HG02885 (cell line): ENCODE data around the gene MAU2.
"Not testable (repeated sequence)": the region's sequence is repeated elsewhere in the genome, so short reads cannot be mapped to it uniquely, and the experiment has no call there.

Experiments
- ATAC-seq: cut with Tn5 transposase; IDR thresholded peaks from one replicate; pipeline ENCODE4 v1.9.1; 2021; ENCODE audit warnings: mild to moderate bottlenecking; ENCODE audit not compliant: unreplicated experiment, poor library complexity

The MAU2 gene

GRCh38 chr19:19380316-19380715, 59.7 kb downstream of the MAU2 start:
- ATAC-seq = not testable (repeated sequence)

- ATAC-seq = no peak
These were observed 60.6 kb downstream of the MAU2 start for GRCh38 chr19:19381007-19381926.

- no peak for ATAC-seq
These were observed 61.5 kb downstream of the MAU2 start for GRCh38 chr19:19382118-19382517.

- ATAC-seq = no peak
These were observed 63.9 kb downstream of the MAU2 start for GRCh38 chr19:19384486-19384885.

GRCh38 chr19:19385131-19385895, 64.7 kb downstream of the MAU2 start:
- peak; percentile 93 for ATAC-seq

- peak; percentile 25 for ATAC-seq
These were observed 65.6 kb downstream of the MAU2 start for GRCh38 chr19:19385896-19386869.

GRCh38 chr19:19387108-19387507, 66.5 kb downstream of the MAU2 start:
- ATAC-seq = no peak

GRCh38 chr19:19388568-19389555, 68.2 kb downstream of the MAU2 start:
- ATAC-seq = no peak

GRCh38 chr19:19389683-19390082, 69.1 kb downstream of the MAU2 start:
- ATAC-seq = not testable (repeated sequence)

- not testable (repeated sequence) for ATAC-seq
These were observed 73.7 kb downstream of the MAU2 start for GRCh38 chr19:19394333-19394732.

GRCh38 chr19:19399733-19400433, 79.3 kb downstream of the MAU2 start:
- ATAC-seq = no peak

- ATAC-seq = no peak
These were observed 82.2 kb downstream of the MAU2 start for GRCh38 chr19:19402656-19403372.

GRCh38 chr19:19403373-19403901, 82.8 kb downstream of the MAU2 start:
- ATAC-seq = no peak

- peak; percentile 76 for ATAC-seq
These were observed 84.5 kb downstream of the MAU2 start, which contains the start of gene GATAD2A for GRCh38 chr19:19404879-19405860. TSS of gene GATAD2A (plus strand) at chr19:19405675. CDS start at chr19:19465346, 59,671 bp downstream.

GRCh38 chr19:19405971-19406877, 85.6 kb downstream of the MAU2 start:
- ATAC-seq = peak; percentile 31
